HG02763 (cell line): ENCODE measurements around the gene CASP4.

Experiments used
- ATAC-seq: cut with Tn5 transposase; IDR thresholded peaks from one replicate; pipeline ENCODE4 v1.9.1; 2021; ENCODE audit warnings: mild to moderate bottlenecking, moderate library complexity; ENCODE audit not compliant: unreplicated experiment

CASP4 gene

GRCh38 chr11:104895634-104896033, 72.7 kb downstream of the CASP4 start:
- no peak for ATAC-seq

GRCh38 chr11:104893876-104894275, 74.5 kb downstream of the CASP4 start:
- no peak for ATAC-seq
